NCI-H446 (cell line): ENCODE data around the gene OOSP4A.
"Not testable (repeated sequence)": the region's sequence is repeated elsewhere in the genome, so short reads cannot be mapped to it uniquely, and the experiment has no call there.

Experiments
- DNase-seq, 2 experiments: peaks; one replicate each; lab custom pipeline; 2025; lab: John Stamatoyannopoulos, UW

The OOSP4A gene

DNA sequence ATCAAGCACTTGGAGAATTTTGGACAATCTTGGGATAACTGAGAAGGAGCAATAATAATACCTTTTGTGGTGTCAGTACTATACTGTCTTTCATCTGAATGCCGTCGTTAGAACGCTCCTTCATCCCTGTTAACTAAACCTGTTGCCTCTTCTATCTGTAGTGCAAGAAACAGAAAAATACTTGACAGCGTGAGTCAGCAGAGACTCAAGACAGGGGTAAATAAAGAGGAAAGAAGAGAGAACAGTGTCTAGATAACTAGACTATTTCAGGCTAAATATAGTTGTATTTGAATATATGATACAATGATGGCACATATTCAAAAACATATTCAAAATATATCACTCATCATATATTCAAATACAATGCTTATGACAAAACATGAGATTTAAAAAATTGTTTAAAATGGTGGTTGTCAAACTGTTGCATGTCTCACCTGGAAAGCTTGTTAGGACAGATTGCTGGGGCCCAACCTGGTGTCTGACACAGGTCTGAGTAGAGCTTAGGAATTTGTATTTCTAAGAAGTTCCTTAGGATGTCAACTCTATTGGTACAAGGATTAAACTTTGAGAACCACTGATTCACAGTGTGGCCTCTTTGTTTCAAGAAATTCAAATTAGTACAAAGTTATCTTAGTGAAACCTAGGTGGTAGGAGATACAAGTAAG lies 17.4 kb downstream of the OOSP4A start:
- DNase-seq = no peak

DNA sequence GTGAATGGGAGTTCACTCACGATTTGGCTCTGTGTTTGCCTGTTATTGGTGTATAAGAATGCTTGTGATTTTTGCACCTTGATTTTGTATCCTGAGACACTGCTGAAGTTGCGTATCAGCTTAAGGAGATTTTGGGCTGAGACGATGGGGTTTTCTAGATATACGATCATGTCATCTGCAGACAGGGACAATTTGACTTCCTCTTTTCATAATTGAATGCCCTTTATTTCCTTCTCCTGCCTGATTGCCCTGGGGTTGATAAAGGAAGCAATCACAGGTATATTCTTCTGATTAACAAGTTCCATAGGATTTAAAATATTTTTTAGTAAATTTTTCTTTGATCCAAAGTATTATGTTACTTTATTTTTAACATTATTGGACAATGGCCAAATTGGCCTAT lies 18.2 kb downstream of the OOSP4A start:
- DNase-seq = not testable (repeated sequence)

DNA sequence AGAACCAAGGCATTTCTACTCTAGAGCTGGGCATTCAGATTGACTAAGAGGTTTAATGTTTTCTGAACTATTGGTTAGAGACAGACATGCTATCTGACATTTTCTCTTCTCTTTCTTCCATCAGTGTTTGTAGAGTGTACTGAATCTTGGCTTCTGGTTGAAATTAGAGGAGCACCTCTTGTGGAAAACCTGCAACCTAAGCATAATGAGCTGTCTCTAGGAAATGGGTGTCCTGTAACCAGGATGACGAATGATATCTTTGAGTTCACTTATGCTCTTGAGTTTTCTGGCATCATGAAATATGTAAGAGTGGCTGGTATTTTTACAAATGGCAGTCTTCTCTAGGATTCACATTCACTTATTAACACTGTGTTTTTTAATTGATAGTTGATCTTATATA lies 19.4 kb downstream of the OOSP4A start:
- no peak for DNase-seq

DNA sequence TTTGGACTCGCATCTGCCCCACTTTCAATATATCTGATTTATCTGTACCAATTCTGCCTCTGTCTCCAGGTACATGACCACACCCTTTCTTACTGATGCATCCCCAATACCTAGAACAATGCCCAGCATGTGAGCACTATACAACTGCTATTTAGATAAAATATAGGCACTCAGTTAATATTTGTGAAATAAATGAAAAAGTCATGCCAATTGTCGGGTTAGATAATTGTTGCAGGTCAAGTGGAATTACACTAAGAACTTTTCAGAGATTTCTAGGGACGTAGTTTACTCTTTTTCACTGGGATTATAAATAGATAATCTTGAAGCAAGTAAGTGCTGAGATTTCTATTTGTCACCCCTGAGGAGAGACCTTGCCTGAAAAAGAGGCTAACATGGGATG lies 20.5 kb downstream of the OOSP4A start:
- DNase-seq = no peak

DNA sequence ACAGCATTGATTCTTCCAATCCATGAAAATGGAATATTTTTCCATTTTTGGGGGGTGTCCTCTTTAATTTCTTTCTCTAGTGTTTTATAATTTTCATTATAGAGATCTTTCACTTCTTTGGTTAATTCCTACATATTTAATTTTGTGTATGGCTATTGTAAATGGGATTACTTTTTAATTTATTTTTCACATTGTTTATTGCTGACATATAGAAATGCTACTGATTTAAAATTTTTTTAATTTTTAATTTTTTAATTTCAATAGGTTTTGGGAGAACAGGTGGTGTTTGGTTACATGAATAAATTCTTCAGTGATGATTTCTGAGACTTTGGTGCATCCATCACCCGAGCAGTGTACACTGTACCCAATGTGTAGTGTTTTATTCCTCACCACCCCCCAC lies 26.6 kb downstream of the OOSP4A start:
- no peak for DNase-seq

DNA sequence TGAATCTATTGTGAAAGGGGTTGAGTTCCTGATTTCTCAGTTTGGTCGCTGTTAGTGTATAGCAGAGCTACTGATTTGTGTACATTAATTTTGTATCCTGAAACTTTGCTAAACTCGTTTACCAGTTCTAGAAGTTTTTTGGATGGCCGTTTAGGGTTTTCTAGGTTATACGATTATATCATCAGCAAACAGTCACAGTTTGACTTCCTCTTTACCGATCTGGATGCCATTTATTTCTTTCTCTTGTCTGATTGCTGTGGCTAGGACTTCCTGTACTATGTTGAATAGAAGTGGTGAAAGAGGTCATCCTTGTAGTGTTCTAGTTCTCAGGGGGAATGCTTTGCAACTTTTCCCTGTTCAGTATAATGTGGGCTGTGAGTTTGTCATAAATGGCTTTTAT lies 28.6 kb downstream of the OOSP4A start:
- DNase-seq = no peak

DNA sequence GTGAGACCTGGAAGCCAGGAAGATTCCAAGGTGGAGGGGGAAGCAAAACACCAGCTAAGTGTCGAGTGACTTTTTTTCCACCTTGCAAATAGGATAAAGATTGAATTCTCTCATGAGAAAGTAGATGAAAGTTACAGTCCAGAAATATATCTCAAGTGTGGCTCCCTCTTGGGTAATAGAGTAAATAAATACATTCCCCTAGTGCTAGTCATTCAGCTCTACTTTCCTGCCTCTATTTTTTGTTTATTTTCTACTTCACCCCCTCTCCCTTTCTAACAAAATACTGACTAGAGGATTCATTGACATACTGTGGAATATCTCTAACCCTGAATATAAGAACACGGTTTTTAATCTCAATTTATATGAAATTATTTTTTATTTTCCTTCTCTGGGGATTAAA lies 34.0 kb downstream of the OOSP4A start:
- DNase-seq = no peak

DNA sequence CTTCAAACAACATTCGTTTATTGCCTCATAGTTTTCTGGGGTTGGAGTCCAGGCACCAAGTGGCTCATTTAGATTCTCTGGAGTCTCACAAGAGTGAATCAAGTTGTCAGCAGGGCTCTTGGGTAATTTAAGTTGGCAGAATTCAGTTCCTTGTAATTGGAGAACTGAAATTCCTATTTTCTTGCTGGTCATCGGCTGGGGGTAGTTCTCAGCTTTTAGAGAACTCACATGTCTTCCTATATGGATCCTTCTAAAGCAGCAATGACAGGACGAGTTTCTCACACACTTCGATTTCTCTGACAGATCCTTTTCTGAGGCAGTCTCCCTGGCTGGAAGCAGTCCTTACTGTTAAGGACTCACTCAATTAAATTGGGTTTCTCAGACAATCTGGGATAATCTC lies 35.9 kb downstream of the OOSP4A start:
- DNase-seq = no peak

DNA sequence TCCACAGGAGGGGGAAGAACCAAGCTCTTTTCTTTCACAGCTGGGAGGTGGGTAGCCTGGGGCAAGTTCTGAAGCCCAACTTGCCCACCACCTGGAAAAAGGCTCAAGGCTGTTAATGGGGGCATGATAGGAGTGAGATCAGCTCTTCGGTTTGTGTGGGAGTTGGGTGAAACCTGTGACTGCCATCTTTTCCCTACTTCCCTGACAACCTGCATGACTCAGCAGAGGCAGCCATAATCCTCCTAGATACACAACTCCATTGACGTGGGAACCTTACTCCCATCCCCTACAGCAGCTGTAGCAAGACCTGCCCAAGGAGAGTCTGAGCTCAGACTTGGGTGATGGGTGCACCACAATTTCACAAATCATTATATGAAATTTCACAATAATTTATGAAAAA lies 39.9 kb downstream of the OOSP4A start:
- DNase-seq = no peak

DNA sequence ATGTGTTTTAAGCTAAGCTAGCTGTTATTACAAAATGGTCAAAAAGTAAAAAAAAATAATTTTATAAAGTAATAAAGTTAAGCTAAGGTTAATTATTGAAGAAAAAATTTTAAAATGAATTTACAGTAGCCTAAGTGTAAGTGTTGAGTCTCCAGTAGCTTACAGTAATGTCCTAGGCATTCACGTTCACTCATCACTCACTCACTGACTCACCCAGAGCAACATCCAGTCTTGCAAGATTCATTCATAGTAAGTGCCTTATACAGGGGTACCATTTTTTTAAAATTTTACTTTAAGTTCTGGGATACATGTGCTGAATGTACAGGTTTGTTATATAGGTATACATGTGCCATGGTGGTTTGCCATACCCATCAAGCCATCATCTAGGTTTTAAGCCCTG lies 41.5 kb downstream of the OOSP4A start:
- no peak for DNase-seq

DNA sequence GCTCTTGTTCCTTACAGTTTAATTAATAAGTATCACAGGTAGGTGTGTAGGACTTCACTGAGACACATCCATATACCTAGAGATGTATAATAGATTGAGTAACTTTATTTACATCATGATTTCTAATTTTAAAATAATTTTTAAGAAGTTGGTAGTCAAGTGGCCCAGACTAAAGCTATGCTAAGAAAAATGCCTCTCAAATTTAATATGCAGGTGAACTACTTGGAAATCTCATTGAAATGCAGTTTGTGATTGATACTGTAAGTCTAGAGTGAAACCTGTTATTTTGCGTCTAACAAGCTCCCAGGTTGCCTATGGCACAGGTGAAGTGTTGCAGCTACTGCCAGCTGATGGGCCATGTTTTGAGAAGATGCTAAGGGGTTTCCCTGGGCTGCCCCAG lies 53.0 kb downstream of the OOSP4A start, which contains the start of gene OOSP4B:
TSS of gene OOSP4B (plus strand) at position 301 of the 400 bp plus-strand sequence.
- DNase-seq = no peak

DNA sequence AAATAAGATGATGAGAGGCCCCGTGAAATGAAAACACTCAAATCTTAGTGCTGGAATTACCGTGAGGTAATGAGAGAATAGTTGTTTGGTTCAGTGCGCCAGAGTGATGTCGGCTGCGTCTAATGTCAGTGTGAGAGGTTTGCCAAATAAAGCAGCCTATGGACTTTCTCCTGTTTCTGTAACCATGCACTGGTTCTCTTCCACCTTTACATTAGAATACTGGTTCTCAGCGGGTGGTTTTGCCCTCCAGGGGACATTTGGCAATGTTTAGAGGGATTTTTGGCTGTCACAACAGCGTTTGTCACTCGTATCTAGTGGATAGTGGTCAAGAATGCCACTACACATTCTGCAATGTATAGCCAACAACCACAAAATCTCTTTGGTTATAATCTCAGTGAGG lies 54.2 kb downstream of the OOSP4A start:
- no peak for DNase-seq
